Adipocyte (in vitro differentiated cells): ENCODE measurements around the gene GPR42.

Experiments
- DNase-seq: peaks from one replicate; pipeline ENCODE4 v3.0.0-alpha.2; 2015; ENCODE audit warnings: low read depth
- H3K27me3 ChIP-seq: replicated peaks from 2 replicates; pipeline ENCODE4 v1.7.0; 2013; ENCODE audit warnings: mild to moderate bottlenecking, low read length, moderate library complexity; ENCODE audit not compliant: control insufficient read depth, insufficient read depth
- H3K36me3 ChIP-seq: 2 replicates; pipeline ENCODE4 v1.7.0; 2013; ENCODE audit warnings: low read length, mild to moderate bottlenecking, moderate library complexity; ENCODE audit not compliant: control insufficient read depth, insufficient read depth, severe bottlenecking
- H3K4me1 ChIP-seq: 2 replicates; pipeline ENCODE4 v1.7.0; 2013; ENCODE audit warnings: mild to moderate bottlenecking, low read length, moderate library complexity; ENCODE audit not compliant: control insufficient read depth, insufficient read depth
- H3K4me3 ChIP-seq: 2 replicates; pipeline ENCODE4 v1.7.0; 2013; ENCODE audit warnings: mild to moderate bottlenecking, low read length, moderate library complexity
- H3K9ac ChIP-seq: 2 replicates; pipeline ENCODE4 v1.7.0; 2013; ENCODE audit warnings: mild to moderate bottlenecking, low read length, moderate library complexity
- H3K9me3 ChIP-seq: 2 replicates; pipeline ENCODE4 v1.7.0; 2013; ENCODE audit warnings: mild to moderate bottlenecking, low read length, moderate library complexity; ENCODE audit not compliant: control insufficient read depth

GPR42 gene

GRCh38 chr19:35370722-35371121 is at the start of gene GPR42:
Gene GPR42 (plus strand): TSS chr19:35371068. CDS start chr19:35371360, 292 bp downstream.
- H3K9me3 ChIP-seq, result peaks cover 7% of the 10 kb centered on the region
- H3K9ac ChIP-seq, result no peak within 1 kb of the TSS
- DNase-seq, result no peak
- H3K4me3 ChIP-seq, result no peak within 1 kb of the TSS
- H3K4me1 ChIP-seq, result no peaks in the 10 kb centered on the region
- H3K27me3 ChIP-seq, result peaks cover 20% of the 10 kb centered on the region
- no peaks in the 10 kb centered on the region for H3K36me3 ChIP-seq

GRCh38 chr19:35321291-35321690 is 49.6 kb upstream of the GPR42 start:
- H3K4me3 ChIP-seq, result no peak overlapping the region
- DNase-seq, result no peak
- peaks cover 9% of the 10 kb centered on the region for H3K4me1 ChIP-seq
- no peak overlapping the region for H3K9ac ChIP-seq
- no peaks in the 10 kb centered on the region for H3K27me3 ChIP-seq
- peaks cover 7% of the 10 kb centered on the region for H3K9me3 ChIP-seq
- no peaks in the 10 kb centered on the region for H3K36me3 ChIP-seq

GRCh38 chr19:35322014-35322413 is 48.9 kb upstream of the GPR42 start:
- Histone ChIP-seq H3K9me3 (peaks cover 7% of the 10 kb centered on the region), H3K36me3 (no peaks in the 10 kb centered on the region), H3K4me1 (peaks cover 9% of the 10 kb centered on the region), H3K27me3 (peaks cover 1% of the 10 kb centered on the region), H3K4me3 (no peak overlapping the region), H3K9ac (no peak overlapping the region)
- DNase-seq, result no peak

GRCh38 chr19:35327642-35328041 is 43.2 kb upstream of the GPR42 start:
- H3K9me3 ChIP-seq, result no peaks in the 10 kb centered on the region
- H3K9ac ChIP-seq, result no peak overlapping the region
- DNase-seq, result no peak
- no peaks in the 10 kb centered on the region for H3K4me1 ChIP-seq
- no peaks in the 10 kb centered on the region for H3K36me3 ChIP-seq
- H3K4me3 ChIP-seq, result no peak overlapping the region
- peaks cover 10% of the 10 kb centered on the region for H3K27me3 ChIP-seq

- H3K27me3 ChIP-seq, result peaks cover 21% of the 10 kb centered on the region
- no peaks in the 10 kb centered on the region for H3K4me1 ChIP-seq
- no peak for DNase-seq
- H3K9me3 ChIP-seq, result no peaks in the 10 kb centered on the region
- no peaks in the 10 kb centered on the region for H3K36me3 ChIP-seq
- H3K9ac ChIP-seq, result no peak within 1 kb of the TSS
- no peak within 1 kb of the TSS for H3K4me3 ChIP-seq
These were observed 42.0 kb upstream of the GPR42 start, which contains the start of gene CD22 for GRCh38 chr19:35328851-35329285. Gene CD22 (plus strand): TSS chr19:35329187. CDS start chr19:35332041, 2,854 bp downstream.

GRCh38 chr19:35329323-35329722 is 41.5 kb upstream of the GPR42 start:
- Histone ChIP-seq H3K4me3 (no peak overlapping the region), H3K27me3 (peaks cover 25% of the 10 kb centered on the region), H3K36me3 (no peaks in the 10 kb centered on the region), H3K9me3 (no peaks in the 10 kb centered on the region), H3K9ac (no peak overlapping the region), H3K4me1 (no peaks in the 10 kb centered on the region)
- no peak for DNase-seq

GRCh38 chr19:35330475-35330874 is 40.4 kb upstream of the GPR42 start:
- no peak for DNase-seq
- Histone ChIP-seq H3K9ac (no peak overlapping the region), H3K4me1 (no peaks in the 10 kb centered on the region), H3K9me3 (no peaks in the 10 kb centered on the region), H3K27me3 (peaks cover 28% of the 10 kb centered on the region), H3K4me3 (no peak overlapping the region), H3K36me3 (no peaks in the 10 kb centered on the region)

- H3K9ac ChIP-seq, result no peak overlapping the region
- DNase-seq, result no peak
- no peak overlapping the region for H3K4me3 ChIP-seq
- no peaks in the 10 kb centered on the region for H3K9me3 ChIP-seq
- no peaks in the 10 kb centered on the region for H3K4me1 ChIP-seq
- H3K36me3 ChIP-seq, result no peaks in the 10 kb centered on the region
- peaks cover 38% of the 10 kb centered on the region for H3K27me3 ChIP-seq
These were observed 39.2 kb upstream of the GPR42 start for GRCh38 chr19:35331551-35332214.

- H3K4me3 ChIP-seq, result no peak overlapping the region
- H3K9ac ChIP-seq, result no peak overlapping the region
- H3K27me3 ChIP-seq, result peaks cover 41% of the 10 kb centered on the region
- H3K9me3 ChIP-seq, result no peaks in the 10 kb centered on the region
- no peaks in the 10 kb centered on the region for H3K4me1 ChIP-seq
- DNase-seq, result no peak
- no peaks in the 10 kb centered on the region for H3K36me3 ChIP-seq
These were observed 38.1 kb upstream of the GPR42 start for GRCh38 chr19:35332817-35333216.

GRCh38 chr19:35334144-35334753 is 36.6 kb upstream of the GPR42 start:
- no peaks in the 10 kb centered on the region for H3K9me3 ChIP-seq
- H3K36me3 ChIP-seq, result no peaks in the 10 kb centered on the region
- DNase-seq, result no peak
- H3K4me1 ChIP-seq, result no peaks in the 10 kb centered on the region
- no peak overlapping the region for H3K4me3 ChIP-seq
- no peak overlapping the region for H3K9ac ChIP-seq
- H3K27me3 ChIP-seq, result peaks cover 47% of the 10 kb centered on the region

GRCh38 chr19:35336166-35336955 is 34.5 kb upstream of the GPR42 start:
- no peak for DNase-seq
- Histone ChIP-seq H3K27me3 (peaks cover 59% of the 10 kb centered on the region), H3K9ac (no peak overlapping the region), H3K4me3 (no peak overlapping the region), H3K36me3 (no peaks in the 10 kb centered on the region), H3K9me3 (no peaks in the 10 kb centered on the region), H3K4me1 (no peaks in the 10 kb centered on the region)
